HG03159 (cell line): ENCODE measurements around the gene ANGEL2.
A peak's percentile ranks its signal among the peaks of the same experiment; 100 is the strongest.
"Not testable (repeated sequence)": the region's sequence is repeated elsewhere in the genome, so short reads cannot be mapped to it uniquely, and the experiment has no call there.

Source experiments
- ATAC-seq: cut with Tn5 transposase; IDR thresholded peaks from one replicate; pipeline ENCODE4 v1.9.1; 2021; ENCODE audit warnings: mild to moderate bottlenecking, moderate library complexity; ENCODE audit not compliant: unreplicated experiment

Gene ANGEL2

DNA sequence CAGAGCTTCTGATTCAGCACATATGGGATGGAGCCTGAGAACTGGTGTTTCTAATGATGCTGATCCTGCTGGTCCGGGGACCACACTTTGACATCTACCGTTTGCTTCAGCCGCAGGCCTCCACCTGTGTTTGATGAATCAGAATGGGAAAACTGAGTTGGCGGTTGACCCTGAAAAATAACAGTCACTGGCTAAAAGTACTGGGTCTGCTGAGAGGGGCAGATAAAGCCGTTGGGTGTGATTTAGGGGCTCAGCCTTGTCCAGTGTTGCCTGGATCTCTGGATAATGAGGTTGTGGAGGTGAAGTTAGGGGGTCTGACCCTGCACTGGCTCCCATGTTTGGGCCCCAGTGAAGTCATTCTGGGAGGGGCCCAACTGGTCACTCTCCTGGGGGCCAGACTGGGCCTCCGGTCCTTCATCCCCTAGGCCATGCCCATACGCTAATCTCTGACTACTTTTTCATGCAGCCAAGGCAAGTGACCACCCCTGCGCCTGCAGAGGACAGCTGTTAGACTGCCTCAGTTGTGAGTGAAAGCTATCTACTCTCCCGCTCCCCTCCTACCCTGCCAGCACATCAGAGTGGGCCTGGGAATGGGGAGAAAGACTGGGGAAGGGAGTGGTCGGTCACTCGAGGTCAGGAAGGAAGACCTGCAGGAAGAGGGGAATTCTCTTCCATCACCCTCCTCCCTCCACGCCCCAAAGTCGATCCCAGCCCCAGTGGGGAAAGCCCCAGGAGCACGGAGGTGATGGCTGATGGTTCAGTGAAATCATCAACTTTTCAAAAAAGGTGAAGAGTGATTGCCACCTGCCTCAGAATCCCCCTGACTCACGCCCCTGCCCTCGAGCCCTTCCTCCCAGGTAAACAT lies 37.7 kb downstream of the ANGEL2 start:
- no peak for ATAC-seq

DNA sequence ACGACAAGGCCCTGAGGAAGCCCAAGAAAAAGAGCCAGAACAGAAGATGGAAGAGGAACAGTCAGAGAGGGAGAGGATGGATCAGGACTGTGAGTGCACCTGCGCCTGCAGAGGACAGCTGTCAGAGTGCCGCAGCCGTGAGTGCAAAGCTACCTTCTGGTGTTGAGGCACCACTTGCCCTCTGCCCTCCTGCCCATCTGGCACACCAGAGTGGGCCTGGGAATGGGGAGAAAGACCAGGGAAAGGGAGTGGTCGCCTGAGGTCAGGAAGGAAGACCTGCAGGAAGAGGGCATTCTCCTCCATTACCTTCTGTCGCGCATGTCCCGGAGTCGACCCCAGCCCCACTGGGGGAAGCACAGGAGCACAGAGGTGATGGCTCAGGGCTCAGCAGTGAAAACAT lies 39.1 kb downstream of the ANGEL2 start:
- ATAC-seq: no peak

DNA sequence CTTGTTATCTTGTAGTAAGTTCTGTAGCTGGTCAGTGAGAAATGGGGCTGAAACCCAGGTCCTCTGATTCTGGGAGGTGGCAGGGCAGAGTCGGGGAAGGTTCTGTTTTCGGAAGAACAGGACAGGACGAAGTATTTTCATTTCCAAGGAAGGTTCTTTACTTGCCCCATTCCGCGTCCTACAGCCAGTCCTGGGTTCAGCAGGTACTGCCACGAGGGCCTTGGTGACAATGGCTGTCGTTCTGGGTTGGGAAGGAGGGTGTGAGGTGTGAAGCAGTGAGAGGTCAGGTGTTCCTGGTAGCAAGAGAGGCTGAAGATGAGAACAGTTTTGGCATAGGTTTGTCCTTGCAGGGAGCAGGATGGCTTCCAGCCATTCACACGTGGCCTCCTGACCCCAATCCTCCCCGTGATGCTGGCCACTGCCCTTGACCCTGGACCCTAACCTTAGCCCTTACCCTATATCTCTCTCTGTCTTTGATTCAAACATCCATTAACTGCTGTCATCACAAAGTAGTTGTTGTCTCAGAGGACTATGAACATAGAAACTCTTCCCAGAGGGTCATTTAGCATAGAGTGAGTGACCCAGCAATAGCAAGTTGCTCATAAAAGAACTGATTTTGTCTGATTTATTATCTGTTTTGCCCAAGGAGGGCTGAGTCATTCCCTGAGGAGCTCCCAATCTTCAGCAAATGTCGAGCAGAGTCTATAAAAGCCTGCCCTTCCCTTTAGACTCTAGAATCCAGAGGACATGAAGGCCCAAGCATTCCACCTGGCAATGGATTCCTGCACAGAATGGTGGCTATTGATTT lies 40.4 kb downstream of the ANGEL2 start:
- ATAC-seq: no peak

- ATAC-seq: no peak
Measured at GRCh38 chr1:212974711-212975110, 41.0 kb downstream of the ANGEL2 start.

- no peak for ATAC-seq
Measured at GRCh38 chr1:212973899-212974298, 41.8 kb downstream of the ANGEL2 start.

DNA sequence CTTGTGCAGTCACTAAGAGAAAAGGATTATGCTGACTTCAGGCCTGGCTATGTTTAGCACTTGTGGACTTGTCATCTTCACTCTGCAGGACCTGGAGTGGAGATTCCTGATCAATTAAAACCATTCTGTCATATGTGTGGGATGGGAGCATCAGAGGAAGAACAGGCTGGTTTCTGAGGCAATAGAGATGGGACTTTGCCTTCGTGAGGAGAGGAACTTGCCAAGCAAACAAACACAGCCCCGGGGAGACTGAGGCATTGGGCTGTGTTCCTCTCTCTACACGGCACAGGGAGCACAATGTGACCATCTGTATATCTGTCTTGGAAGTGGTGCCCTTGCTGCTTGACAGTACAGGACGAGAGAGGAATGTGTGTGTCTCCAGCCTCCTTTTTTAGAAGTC lies 42.2 kb downstream of the ANGEL2 start:
- ATAC-seq: no peak

DNA sequence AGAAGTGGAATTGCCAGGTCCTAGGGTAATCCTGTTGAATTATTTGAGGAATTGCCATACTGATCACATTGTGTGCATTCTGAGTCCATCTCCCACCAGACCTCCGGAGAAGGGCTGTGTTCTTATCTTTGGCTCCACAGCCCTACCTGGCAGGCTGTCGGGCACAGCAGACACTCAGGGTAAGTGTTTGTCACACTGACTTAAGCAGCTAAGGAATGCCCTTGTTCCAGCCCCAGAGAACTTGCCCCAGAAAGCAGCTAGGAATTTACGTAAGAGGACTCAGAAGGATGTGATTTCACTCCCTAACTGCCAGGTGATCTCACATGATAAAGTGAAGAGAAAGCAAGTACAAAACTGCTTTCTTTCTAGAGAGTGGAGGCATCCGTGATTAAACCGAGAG lies 44.4 kb downstream of the ANGEL2 start:
- ATAC-seq: no peak

GRCh38 chr1:212970085-212970484 lies 45.6 kb downstream of the ANGEL2 start:
- ATAC-seq: no peak

GRCh38 chr1:212968368-212968863 lies 47.3 kb downstream of the ANGEL2 start:
- ATAC-seq: no peak

GRCh38 chr1:212967801-212968200 lies 47.9 kb downstream of the ANGEL2 start:
- peak; percentile 57 for ATAC-seq

GRCh38 chr1:212966616-212967015 lies 49.1 kb downstream of the ANGEL2 start:
- no peak for ATAC-seq

DNA sequence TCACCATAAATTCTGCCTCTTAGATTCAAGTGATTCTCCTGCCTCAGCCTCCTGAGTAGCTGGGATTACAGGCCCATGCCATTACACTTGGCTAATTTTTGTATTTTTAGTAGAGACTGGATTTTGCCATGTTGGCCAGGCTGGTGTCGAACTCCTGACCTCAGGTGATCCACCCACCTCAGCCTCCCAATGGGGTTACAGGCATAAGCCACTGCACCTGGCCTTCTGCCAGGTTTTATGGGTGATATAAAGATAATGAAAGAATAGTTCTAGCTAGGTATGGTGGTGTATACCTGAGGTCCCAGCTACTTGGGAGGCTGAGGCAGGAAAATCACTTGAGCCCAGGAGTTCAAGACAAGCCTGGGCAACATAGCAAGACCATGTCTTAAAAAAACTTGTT lies 50.7 kb downstream of the ANGEL2 start:
- ATAC-seq: not testable (repeated sequence)

DNA sequence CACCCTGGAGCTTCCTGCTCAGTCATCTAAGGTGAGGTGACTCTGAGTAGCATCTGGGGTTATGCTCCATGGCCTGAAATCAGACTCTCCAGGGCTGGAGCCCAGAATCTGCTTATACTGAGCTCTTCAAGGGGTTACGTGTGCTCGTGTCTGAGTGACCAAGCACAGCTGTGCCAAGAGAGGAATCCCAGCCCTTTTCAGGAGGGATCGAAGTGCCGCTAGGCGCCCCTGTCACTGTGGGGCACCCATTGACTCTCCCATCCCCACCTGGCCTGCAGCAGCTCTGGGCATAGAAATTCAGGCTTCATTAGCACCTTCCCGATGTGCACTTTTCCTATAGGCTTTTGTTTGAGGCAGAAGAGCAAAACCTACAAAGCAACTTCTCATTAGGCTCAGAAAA lies 51.6 kb downstream of the ANGEL2 start:
- no peak for ATAC-seq

- no peak for ATAC-seq
Measured at GRCh38 chr1:212962509-212962908, 53.2 kb downstream of the ANGEL2 start.

DNA sequence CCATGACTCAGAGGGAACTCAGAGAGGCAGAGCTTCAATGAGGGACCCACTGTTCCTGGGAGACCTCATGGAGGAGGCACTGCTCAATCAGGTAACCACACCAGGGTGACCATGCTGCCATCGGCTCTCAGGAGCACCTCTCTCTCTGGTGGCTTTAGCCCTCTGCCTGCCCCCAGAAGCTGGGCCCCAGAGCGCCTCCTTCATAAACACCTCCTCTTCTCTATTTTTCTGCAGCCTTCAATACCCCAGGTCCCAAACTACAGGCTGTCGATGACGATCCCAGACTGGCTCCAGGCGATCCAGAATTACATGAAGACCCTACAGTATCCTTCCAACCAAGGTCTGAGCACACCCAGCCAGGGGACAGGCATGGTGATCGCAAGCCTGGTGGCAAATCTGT lies 54.7 kb downstream of the ANGEL2 start:
- no peak for ATAC-seq

DNA sequence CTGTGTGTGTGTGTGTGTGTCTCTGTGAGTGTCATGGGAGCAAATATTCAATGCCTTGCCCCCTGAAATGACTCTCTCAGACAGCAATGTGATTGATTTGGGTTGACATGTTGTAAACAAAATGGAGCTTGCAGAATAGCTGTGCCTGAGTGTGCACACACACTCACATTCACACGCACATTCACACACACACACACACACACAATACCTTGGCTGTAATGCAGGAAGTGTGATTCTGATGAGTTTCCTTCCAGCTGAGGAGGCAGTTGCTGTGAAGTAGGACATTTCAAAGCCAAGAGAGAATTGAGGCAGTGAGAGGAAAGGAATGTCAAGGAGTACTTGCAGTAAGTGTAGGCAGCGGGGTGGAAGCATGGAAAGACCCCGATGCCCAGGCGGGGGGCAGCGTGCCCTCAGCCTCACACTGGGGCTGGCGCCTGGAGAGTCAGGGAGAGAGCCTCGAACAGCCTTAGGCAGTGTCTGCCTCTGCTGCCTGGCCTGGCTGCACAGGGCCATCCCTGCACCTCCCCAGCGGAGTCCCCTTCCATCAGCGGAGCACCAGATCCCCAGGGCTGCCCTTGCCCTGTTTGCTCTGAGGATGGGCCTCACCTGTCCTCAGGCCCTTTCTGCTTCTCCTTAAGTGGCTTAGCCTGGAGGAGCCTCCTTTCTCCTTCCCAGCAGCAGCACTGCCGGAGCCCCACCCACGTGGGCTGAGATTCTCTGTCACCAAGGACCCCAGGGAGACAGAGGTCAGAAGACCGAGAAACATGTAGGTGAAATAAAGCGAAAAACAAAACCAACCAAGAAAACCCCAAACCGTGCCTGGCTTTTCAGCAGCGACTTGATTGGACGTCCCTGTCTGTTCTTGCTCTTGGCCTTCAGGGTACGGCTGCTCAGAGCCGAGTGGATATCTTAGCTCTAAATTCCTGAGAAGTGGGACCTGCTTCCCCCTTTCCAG lies 56.1 kb downstream of the ANGEL2 start:
- peak; percentile 59 for ATAC-seq

DNA sequence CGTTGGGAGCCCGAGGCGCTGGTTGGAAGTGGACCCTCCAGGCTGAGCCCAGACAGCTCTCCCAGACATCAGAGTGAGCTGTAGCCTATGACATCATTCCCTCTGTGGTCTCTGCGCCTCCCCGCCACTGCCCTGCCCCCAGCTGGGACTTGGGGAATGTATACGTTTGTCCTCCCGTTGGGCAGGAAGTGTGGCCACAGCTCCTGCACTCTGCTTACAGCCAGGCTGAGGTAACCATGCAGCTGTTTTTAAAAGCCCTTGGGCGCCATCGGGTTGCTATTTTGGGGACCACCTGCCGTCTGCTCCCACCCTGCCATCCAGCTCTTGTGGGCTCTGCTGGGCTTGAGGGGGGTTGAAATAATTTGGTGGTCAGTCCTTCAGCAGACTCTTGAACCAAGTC lies 57.5 kb downstream of the ANGEL2 start:
- no peak for ATAC-seq

- no peak for ATAC-seq
Measured at GRCh38 chr1:212957546-212957945, 58.1 kb downstream of the ANGEL2 start.

GRCh38 chr1:212955961-212956620 lies 59.6 kb downstream of the ANGEL2 start:
- no peak for ATAC-seq

DNA sequence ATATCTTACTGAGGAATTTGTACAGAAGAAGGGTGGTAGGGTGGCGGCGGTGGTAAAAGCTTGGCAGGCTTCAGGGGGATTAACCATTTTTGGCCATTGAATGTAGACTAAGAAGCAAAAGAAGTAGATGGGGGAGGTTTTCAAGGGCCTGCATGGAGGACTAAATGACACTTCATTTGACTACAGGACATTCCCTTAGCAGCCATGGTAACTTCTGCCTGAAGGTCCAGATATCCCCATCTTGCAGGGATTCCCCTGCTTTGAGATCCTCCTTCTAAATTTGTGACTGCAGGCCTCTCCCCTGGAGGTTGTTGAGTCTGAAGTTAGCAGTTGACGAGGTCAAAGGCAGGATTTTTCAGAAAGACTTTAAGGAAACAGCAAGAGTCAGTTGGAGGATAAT lies 60.6 kb downstream of the ANGEL2 start:
- ATAC-seq: no peak
